Stimulated activated CD8-positive, alpha-beta memory T cell treated with anti-CD3 and anti-CD28 coated beads, Interleukin-7, amount 100 ng/mL, for 24 hours (primary cell): Measurements from ENCODE around the gene TNFSF10.
A peak's percentile ranks its signal among the peaks of the same experiment; 100 is the strongest.

ENCODE experiments used
- DNase-seq: peaks from one replicate; pipeline ENCODE4 v3.0.0-alpha.2; 2020; ENCODE audit warnings: low read depth

TNFSF10 gene

DNA sequence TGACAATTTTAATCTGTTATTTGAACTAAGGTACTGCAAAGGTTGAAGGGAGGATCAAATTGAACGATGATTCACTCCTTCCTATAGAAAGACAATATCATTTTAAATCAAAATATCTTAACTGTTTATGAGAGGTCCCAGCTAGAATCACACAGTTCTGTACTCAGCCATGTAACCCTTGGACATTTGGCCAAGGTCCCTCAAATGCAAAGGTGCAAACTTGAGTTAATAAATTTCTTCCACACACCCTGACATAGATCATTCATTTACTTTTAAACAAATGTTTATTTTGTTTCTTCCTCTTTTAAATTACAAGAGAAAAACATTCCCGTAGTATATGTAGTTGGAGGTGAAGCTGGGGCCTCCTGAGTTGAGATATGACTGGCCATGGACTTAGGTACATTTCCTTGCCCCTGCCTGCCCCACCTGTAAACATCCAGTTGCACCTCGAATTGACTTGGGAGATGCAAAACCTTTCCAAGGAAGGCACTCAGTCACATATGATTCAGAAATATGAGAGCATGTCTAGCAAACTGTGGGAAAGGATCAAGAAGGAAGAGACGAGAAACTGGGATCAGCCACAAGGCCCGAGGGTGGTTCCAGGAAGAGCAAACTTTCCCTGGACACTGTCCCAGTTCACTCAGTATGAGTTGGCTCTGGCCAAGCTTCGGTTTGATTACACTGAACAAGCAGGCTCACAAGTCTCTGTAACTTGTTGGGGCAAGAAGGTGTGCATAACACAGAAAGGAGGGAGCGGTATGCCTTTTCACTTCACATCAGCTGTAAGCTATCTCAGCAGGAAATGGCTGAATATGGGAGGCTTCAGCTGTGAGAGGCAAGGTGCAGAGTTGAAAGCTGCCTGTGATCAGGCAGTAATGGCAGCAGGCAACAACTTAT lies 6.7 kb downstream of the TNFSF10 start:
- DNase-seq = no peak

DNA sequence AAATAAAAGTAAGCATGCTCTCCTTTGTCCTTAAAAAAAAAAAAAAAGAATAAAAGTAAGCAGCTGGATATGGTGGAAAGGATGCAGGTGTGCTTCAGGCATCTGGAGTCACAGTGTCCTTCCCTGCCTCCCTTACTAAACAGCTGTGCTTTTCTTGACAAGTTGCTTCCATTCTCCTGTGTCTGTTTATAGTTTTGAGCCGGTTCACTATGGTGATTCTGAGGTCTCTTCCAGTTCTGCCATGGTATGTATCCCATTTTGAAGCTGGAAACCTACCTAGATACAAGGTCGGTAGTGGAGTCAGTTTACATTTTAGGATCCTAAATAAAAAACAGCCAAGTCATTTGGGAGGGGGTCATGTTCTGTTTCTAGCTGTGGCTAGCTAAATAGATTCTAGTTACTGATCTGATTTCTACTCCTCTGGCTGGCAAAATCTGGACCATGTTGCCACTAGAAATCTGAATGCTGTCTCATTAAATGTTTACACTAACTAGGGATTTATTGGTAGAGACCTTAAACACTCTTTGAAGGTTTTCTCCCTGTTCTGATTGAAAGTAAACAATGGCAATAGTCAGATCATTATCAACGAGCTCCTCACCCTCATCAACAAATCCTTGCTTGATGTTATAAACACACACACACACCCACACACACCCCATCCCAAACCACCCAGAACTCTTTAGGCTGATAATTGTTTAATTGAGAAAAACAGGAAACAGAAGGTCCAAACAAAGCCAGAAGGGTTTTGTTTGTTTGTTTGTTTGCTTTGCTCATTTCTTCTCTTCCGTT lies 7.9 kb downstream of the TNFSF10 start:
- no peak for DNase-seq

DNA sequence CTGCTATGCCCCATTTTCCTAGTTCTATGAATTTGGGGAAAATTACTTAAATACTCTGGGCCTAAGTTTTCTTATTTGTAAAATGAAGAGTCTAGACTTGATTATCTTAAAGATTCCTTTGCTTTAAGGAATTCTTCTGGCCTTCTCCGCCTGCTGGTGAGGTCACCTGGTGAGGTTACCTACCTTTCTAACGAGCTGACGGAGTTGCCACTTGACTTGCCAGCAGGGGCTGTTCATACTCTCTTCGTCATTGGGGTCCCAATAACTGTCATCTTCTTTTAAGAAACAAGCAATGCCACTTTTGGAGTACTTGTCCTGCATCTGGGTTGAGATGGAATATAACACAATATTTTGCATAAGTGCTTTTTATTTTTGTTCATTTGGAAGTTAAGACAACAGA lies 8.6 kb downstream of the TNFSF10 start:
- no peak for DNase-seq

DNA sequence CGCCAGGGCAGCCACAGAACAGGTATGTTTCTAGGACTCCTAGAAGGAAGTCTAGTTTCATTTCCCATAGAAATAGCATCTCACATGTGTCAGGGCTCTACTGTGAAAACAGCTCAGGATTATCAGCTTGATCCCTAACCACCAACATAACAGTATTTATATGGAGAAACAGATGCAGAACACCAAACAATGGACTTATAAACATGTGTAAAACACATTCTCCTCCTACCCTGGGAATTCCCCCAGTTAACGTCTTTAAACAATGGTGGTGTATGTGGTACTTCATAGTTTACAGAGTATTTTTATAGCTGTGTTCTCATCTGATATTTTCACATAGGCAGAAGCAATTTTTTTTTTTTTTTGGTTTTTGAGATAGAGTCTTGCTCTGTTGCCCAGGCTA lies 9.7 kb downstream of the TNFSF10 start:
- DNase-seq = no peak

DNA sequence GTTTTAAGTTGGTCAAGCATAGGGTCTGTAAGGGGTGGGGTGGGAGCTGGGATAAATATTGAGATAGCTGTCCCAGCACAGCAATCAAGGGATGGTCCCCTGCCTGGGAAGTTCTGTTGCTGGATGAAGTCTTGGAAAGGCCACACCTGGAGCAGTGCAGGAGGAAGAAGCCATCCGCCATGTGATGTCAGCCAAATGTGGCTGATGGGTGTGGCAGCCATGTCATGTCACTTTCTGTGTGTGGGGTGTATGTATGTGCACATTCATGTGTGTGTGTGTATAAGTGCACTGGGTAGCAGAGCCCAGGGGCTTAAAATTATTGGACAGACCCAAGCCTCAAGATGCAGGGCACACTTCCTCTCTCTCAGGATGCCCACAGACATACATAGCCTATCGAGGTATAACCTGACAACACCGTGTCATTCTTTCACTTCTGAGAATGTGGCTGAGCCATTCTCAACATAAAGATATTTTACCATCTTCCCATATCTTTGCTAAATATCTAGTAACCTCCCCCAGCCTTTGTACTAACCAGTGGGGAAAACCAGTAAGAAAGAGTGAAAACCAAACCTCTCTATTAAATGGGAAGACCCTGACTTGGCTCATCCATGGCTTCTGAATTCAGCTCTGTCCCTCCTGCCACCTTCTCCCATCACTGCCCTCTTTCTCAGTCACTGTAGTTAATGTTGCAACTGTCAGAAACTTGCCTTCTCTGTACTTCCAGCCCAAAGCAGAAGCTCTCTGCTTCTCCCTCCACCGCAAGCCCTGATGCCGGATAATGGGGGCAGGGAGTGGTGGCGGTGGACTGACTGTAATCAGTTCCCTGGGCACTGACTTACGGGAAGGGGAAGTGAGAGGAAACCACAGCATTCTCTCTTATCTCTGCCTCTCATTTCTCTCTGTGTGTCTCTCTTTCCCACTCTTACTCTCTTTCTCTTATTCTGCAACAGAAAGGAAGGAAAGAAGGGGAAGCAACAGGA lies 11.2 kb downstream of the TNFSF10 start:
- DNase-seq = peak; percentile 36

DNA sequence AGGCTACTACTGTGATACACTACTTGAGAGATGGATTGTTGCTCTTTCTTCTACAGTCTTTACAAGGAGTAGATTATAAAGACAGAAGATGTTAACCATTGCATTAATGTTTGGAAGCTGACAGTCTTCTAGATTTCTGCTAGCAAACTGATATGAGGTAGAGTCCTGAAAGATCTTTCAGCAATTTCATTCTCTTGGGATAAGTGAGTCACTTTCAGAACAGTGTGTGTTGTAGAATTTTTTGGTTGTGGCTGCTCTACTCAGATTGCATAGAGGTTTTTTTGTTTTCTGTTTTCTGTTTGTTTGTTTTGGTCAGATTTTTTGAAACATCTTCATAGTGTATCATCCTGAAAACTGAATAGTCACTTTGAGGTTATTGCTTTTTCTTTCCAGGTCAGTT lies 17.1 kb downstream of the TNFSF10 start:
- no peak for DNase-seq

DNA sequence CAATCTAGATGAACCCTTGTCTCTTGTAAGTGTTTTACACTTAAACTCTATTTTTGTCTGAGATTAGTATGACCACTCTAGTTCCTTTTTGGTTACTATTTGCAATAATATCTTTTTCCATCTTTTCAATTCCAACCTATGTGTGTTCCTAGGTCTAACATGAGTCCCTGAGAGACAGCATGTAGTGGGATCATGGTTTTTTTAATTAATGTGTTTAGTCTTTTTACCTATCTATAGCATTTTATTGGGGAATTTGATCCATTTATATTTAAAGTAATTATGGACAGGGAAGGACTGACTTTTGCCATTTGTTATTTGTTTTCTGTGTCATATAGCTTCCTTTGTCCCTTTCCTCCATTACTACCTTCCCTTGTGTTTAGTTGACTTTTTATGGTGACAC lies 21.7 kb downstream of the TNFSF10 start:
- DNase-seq = no peak

DNA sequence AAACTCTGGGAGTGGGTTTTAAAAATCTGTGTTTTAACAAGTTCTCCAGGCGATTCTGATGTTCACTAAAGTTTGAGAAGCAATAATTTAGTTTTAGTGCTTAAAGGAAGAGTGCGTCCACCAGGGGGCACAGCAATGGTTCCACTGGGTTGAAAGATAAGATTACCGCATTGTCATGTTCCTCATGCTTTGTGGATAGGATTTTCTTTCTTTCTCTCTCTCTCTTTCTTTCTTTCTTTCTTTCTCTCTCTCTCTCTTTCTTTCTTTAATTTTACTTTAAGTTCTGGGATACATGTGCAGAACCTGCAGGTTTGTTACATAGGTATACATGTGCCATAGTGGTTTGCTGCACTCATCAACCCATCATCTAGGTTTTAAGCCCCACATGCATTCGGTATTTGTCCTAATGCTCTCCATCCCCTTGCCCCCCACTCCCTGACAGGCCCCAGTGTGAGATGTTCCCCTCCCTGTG lies 33.0 kb downstream of the TNFSF10 start:
- peak; percentile 68 for DNase-seq

DNA sequence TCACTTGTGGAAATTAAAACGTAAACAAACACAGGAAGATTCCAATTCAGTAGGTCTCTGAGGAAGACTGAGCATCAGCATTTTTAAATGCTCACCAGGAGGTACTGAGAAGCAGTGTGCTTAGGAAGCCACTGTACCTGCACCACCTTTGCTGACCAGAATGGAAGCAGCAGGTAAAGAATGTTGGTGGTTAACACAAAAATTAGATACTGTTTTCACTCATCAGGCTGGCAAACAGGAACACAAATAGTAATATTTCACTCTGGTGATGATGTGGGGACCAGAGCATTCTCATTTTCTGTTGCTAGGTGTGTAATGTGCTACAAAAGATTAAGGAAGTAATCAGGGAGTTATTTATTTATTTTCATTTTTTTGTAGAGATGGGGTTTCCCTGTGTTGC lies 45.1 kb downstream of the TNFSF10 start:
- no peak for DNase-seq

DNA sequence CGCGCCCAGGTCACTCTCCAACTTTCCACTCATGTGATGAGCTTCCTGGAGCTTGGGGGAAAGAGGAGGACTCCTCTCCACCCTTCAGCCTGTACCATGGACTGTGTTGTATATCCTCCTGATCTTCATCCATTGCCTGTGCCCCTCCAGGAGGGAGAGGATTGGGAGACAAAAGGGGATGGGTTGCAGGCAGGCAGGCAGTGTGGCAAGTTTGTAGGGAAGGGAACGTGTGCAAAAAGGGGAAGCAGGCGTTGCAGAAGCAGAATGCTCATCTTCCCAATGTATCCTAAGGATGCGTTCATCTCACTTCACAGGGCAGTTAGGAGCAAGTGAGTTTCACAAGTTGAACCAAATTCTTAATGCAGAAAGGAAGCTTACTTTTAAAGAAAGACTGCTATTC lies 46.9 kb downstream of the TNFSF10 start:
- DNase-seq = no peak

DNA sequence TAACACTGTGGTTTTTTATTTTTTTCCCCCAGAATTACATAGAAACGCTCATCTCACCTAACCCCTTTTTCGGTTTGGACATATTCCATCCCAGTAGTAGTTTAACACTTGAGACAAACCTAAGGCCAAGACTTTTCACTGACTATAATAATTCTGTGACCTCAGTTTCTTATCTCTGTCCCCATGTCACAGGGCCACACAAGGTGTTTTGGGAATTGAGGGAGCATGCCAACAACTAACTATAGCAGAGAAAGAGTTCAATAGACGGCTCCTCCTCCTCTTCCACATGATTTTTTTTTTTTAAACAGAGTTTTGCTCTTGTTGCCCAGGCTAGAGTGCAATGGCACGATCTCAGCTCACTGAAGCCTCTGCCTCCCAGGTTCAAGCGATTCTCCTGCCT lies 47.5 kb downstream of the TNFSF10 start:
- no peak for DNase-seq

DNA sequence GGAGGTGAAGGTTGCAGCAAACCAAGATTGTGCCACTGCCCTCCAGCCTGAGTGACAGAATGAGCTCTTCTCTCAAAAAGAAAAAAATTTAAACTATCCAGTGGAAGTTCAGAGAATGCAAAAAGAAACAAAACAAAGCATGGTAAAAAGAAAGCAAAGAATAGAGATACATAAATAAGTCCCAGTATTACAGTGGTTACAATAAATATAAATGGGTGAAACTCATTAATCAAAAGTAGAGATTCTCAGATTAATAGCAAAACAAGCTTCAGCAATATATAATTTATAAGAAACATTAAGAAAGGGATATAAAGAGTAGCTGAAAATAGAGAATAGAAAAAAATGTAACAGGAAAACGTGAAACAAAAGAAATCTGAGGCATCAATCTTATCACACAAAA lies 51.3 kb downstream of the TNFSF10 start:
- DNase-seq = no peak

DNA sequence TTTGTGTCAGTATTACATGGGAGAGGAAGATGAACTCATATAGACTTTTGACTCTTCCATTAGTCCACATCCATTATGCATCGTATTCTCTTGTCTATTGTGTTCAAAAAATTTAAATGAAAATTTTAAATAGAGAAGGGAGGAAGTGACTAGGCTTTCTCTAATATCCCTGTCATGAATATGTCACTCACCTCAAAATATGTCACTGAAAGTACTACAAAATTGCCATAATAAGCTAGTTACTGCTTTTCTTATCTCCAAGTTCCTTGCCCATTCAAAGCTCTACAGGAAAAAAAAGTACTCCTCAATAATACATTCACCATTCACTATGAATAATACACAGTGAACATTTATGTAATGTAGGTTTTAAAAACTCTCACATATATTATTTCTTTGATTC lies 52.6 kb downstream of the TNFSF10 start:
- DNase-seq = no peak

DNA sequence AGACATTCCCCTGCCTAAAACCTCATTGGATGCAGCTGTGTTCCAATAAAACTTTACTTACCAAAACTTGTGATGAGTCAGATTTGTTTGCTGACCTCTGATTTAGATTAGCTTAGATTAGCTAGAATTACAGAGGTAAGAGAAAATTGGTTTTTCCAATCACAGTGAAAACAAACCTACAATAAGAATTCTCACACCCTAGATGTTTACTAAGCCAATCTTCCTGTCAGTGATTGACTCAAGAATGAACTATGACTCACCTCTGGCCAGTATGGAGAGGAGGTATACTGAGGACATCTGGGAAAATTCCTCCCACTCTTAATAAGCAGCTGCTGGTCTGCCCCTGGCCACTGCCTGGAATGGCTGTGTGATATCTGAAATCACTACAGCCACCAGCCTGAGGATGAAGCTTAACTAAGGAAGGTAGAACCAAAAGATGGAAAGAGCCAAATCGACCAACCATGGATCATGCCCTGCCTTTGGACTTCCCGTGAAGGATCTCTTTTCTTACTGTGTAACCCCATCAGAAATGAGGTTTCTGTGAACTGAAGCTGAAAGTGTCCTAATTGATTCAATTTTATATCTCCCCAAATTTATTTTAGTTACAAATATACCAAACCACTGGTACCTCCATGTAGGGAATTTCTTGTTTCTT lies 55.9 kb downstream of the TNFSF10 start:
- DNase-seq = no peak

DNA sequence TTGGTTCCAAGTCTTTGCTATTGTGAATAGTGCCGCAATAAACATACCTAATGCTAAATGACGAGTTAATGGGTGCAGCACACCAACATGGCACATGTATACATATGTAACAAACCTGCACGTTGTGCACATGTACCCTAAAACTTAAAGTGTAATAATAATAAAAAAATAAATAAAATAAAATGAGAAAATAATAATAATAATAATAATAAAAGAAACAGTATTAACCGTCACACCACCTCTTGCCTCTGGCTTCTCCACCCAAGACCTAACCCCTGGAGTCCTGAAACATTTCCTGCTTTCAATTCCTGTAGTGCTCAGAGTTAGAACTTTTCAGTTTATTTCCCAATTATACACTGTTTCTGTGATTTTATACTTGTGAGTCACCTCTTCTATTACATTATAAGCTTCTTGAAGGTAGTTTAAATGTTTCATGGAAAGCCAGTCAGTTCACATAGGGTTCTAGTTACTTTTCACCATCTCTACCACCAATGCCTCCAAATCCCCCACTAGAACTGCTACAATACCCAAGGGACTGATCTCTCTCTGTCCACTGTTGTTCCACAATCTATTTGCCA lies 56.6 kb downstream of the TNFSF10 start:
- no peak for DNase-seq

DNA sequence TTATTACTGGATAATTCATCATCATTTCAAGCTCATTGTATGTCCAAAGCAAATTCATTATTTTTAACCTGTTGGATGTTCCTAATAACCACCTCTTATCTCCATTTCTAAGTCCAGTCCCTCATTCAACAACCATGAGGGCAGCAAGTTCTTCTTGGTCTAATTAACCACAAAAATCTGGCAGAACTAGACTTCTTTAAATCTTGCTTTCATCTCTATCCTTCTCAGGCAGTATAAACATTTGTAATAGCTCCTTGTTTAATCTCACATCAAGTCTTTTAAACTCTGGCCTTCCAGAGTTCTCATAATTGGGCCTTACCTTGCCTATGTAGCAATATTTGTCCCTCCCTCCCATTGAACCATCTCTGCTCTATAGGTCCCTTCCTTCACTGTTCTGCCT lies 57.9 kb downstream of the TNFSF10 start:
- DNase-seq = no peak

DNA sequence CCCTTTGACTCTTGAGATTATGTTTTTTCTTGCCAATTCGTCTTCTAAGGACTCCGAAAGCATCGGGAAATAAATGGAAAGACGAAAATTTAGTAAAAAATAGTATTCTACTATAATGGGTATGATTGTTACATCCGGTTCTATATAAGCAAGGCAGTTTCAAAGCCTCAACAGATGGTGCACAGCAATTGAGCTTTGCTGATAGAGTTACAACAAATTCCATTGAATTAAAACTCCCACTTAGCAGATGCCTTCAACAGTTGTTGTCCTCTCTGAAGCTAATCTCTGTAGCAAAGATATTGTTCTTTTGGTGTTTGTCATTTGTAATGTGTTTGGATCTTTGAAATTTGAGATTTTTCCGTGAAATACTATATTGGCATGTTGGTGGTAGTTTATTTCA lies 58.9 kb downstream of the TNFSF10 start:
- no peak for DNase-seq

DNA sequence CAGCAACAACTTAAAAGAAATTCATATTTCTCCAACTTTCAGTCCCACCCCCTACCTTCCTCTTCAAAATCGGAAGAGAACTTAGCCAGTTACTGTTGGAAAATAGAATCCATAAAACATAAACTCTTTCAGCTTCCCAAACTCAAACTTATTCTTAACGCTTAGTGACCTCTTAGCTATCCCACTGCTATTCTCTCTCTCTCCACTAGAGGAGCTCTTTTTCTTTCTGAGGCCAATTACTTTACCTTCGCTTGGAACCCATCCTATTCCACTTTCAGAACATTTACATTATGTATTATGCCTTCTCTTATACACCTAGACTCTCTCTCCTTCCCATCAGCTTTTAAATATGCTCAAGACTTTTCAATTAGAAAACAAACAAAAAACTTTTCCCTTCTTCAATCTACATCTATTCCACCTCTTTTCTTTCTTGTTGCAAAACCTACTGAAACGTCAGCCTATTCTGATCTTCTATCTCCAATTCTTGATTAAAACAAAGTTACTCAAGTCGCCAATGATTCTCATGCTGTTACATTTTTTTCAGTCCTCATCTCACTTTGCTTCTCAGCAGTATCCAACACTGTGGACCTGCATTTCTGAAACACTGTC lies 61.6 kb downstream of the TNFSF10 start:
- DNase-seq = no peak

DNA sequence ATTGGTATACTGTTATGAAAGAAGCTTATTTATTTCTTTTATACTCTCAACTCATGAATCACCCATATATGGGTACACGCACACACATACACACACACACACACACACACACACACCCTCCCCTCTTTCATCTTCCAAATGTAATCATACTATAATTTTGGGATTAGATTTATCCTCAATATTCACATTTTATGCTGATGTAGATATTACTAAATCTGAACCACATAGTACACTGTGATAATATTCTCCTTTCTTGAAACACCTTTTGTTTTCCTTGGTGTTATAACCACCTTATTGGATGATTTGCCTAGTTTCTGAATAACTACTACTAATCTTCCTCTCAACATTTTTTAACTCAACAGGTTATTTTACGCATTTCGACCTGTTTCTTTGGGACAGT lies 66.8 kb downstream of the TNFSF10 start:
- no peak for DNase-seq
